ENCODE data around the gene CDK15.
"Not testable (repeated sequence)": the region's sequence is repeated elsewhere in the genome, so short reads cannot be mapped to it uniquely, and the experiment has no call there.

CDK15 gene

DNA sequence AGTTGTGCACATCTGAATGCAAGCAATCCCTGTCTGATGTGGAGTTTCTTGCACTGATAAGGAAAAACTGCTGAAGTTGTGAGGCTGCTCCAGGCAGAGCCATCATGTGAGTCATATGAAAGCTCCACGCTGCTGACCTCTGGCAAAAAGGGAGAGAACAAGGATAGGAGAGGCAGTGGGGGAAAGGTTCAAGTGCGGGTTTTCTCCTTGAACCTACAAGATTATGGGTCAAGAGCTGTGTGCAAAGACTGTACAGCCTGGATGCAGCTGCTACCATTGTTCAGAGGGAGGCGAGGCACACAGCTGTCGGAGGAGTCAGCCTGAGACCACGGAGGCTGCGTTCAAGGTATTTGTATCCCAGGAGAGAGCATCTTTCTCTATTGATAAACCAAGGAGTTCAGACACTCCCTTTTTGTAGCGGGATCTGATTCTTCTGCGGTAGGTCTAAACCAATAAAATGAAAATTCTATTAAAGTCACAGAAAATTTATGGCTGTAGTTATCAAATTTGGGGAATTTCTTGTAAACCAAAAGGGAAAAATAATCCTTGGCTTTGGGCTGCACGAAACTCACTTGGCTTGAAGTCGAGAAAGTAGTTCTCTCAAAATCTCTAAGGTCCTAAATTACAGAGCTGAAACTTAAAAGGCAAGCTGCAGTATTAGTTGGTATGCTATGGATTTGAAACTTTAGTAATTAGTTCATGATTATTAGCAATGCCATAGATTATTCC, at the start of gene CDK15:
Gene CDK15 (plus strand): TSS at position 96 of the 729 bp plus-strand sequence. CDS start 128 bp downstream, at position 224.
- no peak for DNase-seq (ENCODE audit: low spot score)

GRCh38 chr2:201758234-201758633, 48.1 kb upstream of the CDK15 start:
- no peak for DNase-seq (ENCODE audit: low spot score)

DNA sequence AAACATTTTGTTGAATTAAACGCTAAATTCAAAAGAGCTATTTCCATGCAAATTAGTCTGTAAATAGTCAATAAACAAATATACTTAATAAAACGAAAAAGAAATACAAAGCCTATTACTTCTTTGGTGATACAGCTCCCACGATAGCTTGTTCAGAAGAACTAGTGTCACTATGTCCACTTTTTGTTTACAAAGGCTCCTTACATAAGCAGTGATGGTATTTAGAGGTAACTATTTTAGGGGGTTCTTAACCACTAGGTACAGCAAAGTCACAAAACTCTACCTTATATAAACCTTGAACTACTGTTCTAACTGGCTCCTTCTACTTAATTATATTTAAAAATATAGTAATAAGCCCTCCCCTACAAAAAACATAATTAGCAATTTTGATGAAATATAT, 47.5 kb upstream of the CDK15 start:
- no peak for DNase-seq (ENCODE audit: low spot score)

DNA sequence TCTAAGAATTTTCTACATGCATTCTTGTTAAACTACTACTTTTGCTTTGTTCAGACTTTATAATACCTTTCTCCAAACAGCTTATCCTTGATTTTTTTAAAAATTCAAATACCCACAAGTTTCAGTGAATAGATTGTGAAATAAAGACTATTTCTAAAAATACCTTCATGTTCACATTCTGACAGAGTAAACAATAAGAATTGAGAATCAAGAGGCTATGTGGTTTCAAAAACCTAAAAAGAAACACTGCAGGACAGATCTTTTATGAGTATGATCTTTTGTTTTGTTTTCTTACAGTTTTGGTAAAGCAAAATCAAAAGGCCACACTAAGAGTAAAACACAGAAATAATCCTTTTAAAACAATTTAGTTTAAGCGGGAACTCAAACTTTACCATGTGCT, 46.8 kb upstream of the CDK15 start:
- no peak for DNase-seq (ENCODE audit: low spot score)

DNA sequence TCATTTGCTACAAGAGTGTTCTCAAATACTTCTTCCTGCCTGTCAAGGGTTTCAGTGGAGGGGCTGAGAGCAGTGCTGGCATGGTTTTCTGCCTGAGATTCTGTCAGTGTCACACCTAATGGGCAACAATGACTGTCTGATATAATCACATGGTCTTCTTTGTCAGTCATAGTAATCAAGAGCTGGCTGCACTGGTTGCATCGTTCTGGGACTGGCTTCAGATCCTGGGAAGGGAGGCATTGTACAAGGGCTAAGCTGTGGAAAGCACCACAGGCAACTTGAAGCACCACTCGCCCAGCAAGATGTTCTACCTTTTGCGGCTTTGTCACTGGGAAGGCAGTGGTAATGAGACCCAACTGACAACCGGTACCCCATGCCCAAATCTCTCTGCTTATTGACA, 45.2 kb upstream of the CDK15 start:
- no peak for DNase-seq (ENCODE audit: low spot score)

- DNase-seq (ENCODE audit: low spot score), result not testable (repeated sequence)
These were observed 41.9 kb upstream of the CDK15 start for GRCh38 chr2:201764469-201764868.

- no peak for DNase-seq (ENCODE audit: low spot score)
These were observed 40.5 kb upstream of the CDK15 start for GRCh38 chr2:201765799-201766198.

GRCh38 chr2:201768918-201769317, 37.4 kb upstream of the CDK15 start:
- no peak for DNase-seq (ENCODE audit: low spot score)

DNA sequence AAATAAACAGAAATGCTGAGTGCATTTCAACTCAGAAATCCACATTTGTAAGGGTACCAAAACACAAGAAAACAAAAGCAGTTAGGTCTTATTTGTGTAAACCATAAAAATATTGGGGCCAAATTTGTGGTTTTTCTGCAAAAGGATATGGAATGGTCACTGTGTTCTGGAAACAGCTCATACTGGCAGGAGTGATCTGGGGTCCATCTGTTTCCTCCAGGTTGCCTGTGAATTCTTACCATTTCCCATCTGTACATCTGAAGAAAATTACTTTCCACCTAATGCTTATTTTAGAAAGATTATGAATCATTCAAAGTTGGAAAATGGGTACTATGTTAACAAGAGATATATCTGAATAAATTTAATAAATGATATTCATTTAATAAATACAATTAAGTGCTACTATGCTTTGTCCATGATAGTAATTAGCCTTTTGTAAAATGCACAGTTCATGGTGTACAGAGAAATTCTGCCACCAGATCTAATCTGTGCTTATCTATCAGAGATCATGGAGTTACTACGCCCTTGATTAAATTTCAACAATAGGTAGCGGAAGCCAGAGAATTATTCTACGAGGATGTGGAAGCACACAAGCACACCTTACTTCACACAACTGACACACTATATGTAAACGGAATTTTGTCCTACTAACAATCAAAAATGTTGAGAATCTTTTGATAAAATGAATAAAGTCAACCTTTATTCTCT, 36.5 kb upstream of the CDK15 start:
- DNase-seq (ENCODE audit: low spot score), result no peak

DNA sequence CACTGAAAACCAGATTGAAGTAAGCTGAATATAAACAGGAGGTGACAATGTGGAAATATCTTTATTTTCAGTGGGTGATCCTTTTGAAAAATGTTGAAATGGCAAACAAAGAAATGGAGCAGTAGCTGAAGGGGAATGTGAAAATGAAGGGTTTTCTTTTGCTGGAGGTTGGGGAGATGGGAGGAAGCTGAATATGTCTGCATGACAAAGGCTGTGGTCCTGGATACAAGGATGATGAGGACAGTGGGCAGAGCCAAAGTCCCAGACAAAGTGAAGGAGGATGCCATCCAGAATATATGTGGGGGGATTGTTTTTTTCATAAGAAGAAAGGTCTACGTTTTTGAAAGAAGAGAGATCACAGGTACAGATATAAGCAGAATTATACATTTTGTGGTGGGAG, 32.3 kb upstream of the CDK15 start:
- DNase-seq (ENCODE audit: low spot score), result no peak

- DNase-seq (ENCODE audit: low spot score), result no peak
These were observed 31.8 kb upstream of the CDK15 start for GRCh38 chr2:201774546-201774945.

DNA sequence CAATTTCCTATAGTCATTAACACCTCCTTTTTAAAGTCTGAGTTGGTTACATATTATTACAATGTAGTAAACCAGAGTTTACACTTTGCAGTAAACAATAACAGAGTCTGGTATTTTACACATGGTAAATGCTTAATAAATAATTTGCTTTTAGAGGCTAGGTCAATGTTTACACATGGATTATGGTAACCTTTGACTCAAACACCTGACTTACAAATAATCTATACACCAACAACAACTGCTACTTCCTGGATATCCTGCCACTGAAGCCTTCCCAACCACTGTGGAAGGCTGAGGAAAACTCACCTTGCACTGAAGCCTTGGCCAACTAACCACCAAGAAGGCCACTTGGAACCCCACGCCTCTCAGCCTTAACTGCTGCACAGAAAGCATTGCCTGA, 31.0 kb upstream of the CDK15 start:
- DNase-seq (ENCODE audit: low spot score), result no peak

GRCh38 chr2:201777043-201777442, 29.3 kb upstream of the CDK15 start:
- no peak for DNase-seq (ENCODE audit: low spot score)

DNA sequence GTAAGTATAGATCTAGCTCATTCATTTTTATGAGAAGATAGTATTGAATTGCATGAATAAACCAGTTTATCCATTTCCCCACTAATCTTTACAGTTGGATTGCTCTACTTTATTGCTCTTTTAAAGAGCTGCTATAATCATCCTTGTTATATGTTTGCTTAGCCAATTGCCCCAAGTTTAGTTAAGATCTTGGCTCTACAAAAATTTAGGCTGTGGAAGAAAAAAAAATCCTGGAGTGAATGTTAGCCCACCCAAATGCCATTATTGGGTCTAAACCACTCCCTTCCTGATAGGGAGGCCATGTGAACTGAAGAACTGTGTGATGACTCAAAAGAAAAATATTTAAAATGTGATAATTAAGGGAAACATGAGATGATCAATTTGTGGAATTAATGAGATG, 28.5 kb upstream of the CDK15 start:
- no peak for DNase-seq (ENCODE audit: low spot score)

DNA sequence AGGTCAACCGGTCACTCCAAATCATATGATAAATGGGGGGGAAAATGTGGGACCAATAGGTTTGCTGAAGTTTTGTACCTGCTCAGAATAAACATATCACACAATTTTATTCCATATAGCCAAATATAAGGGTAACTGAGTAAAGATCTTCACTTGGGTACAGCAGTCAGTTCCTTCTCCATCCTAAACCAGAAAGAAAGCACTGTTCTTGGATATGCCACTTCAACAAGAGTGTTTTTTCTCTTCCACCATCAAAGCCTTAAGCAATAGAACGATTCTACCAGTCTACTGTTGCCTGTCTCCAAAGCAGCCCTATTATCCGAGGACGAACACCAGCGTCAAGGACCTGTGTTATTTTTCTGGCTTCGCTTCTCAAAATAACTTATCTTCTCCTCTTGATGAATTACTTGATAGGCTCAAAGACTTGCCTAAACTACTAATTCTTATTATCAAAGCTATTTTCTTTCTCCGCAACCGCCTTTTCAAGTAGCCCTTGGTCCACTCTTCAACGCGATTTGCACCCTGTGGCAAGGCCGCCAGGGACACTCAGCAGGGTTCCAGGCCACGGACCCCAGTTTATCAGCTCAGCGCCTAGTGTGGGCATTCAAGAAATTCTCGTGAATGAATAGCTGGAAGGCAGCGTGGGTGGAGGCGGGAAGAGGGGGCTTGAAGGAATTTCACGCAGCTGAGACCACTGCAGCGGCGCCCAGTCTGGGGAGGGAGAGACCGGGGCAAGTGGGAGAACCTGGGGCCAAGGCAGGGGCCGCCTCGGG, 26.2 kb upstream of the CDK15 start:
- no peak for DNase-seq (ENCODE audit: low spot score)

DNA sequence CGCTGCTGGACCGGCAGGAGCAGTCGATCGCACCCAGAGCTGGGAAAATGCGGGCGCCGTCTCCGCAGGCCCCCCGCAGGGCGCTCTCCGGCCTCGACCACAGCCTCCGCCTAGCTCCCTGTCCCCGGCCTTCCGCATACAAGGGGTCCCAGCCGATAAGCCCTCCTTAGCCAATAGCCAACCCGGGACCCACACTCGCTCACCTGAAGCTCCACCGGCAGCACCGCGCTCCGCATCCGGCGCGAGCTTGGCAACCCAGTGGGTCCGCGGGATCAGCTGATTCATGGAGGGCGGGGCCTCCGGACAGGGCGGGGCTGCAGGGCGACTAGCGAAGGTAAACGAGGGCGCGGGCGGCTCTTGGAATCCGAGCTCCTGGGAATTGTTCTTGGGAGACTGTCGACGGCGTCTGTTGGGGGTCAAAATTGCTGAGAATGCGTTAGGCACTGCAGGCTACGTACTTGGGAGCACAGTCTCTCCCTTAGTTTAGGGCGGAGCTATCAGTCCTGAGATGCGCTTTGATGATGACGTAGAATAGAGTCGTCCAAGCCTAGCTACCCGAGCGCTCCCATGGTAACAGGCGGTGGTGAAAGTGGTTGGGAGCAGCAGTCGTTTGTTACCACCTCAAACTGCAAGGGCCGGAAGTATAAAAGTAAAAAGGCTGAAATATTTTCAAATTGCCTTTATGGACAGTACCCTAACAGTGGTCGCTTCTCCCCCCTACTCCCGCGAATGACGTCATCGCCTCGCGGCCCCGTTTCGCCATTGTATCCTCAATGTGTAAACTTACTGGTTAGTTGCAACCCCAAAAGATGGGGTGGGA, 25.5 kb upstream of the CDK15 start, which contains the start of gene ALS2:
Gene ALS2 (minus strand): TSS at position 260 of the 820 bp plus-strand sequence. CDS start 12,048 bp downstream, outside the sequence.
- DNase-seq (ENCODE audit: low spot score), result peak; percentile 91

- DNase-seq (ENCODE audit: low spot score), result no peak
These were observed 24.7 kb upstream of the CDK15 start for GRCh38 chr2:201781557-201782051.

DNA sequence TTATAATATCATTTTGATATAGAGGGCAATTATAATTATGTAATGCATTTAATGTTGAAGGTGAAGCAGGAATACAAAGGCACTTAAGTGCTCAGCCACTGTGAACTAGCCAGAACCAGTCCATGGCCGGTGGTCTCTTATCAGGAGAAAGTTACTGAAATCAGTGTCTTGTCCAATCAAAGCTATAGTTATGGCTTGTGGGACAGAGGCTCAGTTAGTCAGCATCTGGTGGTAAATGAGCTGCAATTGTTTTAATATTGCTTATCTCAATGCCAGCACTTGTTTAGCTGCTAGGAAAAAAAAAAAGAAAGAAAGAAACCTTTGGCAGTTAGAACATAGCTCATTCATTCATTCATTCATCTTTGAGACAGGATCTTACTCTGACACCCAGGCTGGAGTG, 21.8 kb upstream of the CDK15 start:
- DNase-seq (ENCODE audit: low spot score), result no peak

GRCh38 chr2:201785135-201785534, 21.2 kb upstream of the CDK15 start:
- DNase-seq (ENCODE audit: low spot score), result no peak

DNA sequence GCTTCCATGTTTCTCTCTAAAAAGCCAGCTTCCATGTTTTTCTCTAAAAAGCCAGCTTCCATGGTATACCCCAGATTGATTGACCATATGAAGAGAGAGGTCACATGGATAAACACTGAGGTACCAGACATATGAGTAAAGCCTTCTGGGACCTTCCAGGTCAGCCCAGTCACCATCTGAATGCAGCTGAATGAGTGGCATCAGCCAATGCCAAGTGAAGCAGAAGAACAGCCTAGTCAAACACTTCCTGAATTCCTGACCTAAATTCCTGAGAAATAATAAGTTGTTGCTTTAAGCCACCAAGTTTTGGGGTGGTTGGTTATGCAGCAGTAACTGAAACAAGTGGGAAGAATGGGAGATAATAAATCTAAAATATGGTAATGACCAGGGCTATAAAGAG, 19.9 kb upstream of the CDK15 start:
- no peak for DNase-seq (ENCODE audit: low spot score)

DNA sequence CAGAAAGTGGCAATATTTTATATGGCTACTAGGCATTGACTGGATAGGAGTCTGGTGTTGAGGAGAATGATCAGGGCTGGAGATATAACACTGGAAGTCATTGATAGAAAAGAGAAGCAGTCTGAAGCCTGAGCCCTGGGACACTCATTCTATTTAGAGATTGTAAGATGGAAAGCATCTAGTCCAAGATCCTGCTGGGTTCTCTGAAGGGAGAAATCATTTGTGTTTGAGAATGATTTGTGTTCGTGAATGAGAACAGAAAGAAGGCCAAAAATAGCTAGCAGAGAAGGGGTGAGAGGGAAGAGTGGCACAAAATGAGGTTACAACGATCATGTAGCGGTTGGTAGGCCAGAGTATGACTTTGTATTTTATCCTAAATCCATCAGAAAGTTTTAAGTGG, 18.0 kb upstream of the CDK15 start:
- no peak for DNase-seq (ENCODE audit: low spot score)

GRCh38 chr2:201789395-201789794, 16.9 kb upstream of the CDK15 start:
- DNase-seq (ENCODE audit: low spot score), result no peak
